Measurements from ENCODE around the gene ITPR1. TPM values are rescaled to one million over a fixed set of nuclear protein-coding genes. Genes with fewer than 3 reads are reported as not detected.

ITPR1 gene
- total and polyA plus RNA-seq, 4 donors: 3.7 to 39.4 (median 8.2) TPM

DNA sequence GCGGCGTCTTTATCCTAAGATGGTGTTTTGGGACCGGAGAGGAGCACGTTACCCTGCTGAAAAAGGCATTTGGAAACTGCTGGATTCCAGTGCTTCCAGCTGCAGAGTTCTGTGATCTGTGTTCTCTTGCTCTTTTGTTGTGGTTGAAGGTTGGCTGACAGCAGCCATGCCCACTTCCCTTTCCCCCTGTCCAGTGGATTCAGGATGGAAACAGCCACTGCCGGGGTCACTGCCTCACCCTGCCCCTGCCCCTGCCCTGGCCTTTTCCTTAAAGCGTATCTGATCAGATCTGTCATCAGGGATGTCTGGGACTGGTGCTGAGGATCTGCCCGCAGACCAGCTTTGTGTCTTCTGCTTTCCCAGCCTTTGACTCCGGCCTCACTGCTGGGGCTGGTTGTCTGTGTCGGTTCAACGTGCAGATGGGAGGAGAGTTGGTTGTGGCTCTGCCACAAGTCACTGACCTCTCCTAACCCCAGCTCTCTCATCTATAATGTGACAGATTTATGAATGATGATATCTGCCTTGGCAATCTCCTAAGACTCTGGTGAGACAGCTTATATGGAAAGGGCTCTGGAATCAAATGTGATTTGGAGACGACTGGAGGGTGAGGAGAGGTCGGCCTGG lies 266.7 kb downstream of the ITPR1 start:
- WGBS: 69% methylated on average over 12 of the region's 12 CpGs
- no peaks in the 10 kb centered on the region for H3K36me3 ChIP-seq (ENCODE audit: control insufficient read depth in 4 of 4, insufficient read depth in 3 of 4, low read depth in 1 of 4, low read length in 3 of 4)

DNA sequence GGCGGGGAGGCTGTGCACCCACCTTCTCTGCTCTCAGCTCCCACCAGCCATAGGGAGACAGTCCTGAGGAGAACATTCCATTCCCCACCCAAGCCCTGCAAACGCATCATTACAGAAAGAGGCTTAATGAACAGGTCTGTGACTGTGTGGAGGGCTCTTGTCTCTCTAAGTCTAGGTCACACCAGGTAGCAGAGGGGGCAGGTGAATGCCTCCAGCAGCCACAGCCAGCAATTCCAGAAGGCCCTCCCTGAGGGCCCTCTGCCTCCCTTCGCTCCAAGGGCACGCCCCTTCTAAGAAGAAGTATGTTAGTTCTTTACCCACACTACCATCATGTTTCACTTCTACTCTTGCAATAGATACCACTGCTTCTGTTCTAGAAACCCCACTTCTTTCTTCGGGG lies 268.6 kb downstream of the ITPR1 start:
- WGBS: 97% methylated on average over 5 of the region's 5 CpGs
- H3K9ac ChIP-seq (ENCODE audit: low read depth in 1 of 2, low read length in 2 of 2): no peak overlapping the region
- H3K36me3 ChIP-seq (ENCODE audit: control insufficient read depth in 4 of 4, insufficient read depth in 3 of 4, low read depth in 1 of 4, low read length in 3 of 4): no peaks in the 10 kb centered on the region
- H3K27me3 ChIP-seq (ENCODE audit: control insufficient read depth in 4 of 4, insufficient read depth in 4 of 4, low read length in 3 of 4): no peaks in the 10 kb centered on the region
- DNase-seq (ENCODE audit: low spot score): no peak
- no peak overlapping the region for H3K27ac ChIP-seq (ENCODE audit: low read depth in 1 of 2, low read length in 2 of 2)
- peaks cover 0 to 5% (median 2%) of the 10 kb centered on the region in 4 donors for H3K9me3 ChIP-seq (ENCODE audit: control insufficient read depth in 4 of 4, low read length in 3 of 4)
- H3K4me1 ChIP-seq (ENCODE audit: control insufficient read depth in 4 of 4, insufficient read depth in 4 of 4, low read length in 3 of 4): peaks cover 0 to 12% (median 3%) of the 10 kb centered on the region in 4 donors
- no peak overlapping the region for H3K4me3 ChIP-seq (ENCODE audit: low read depth in 1 of 3, low read length in 3 of 3)
- TF ChIP-seq TAF1 (conservative IDR thresholded peaks at IDR 0.05) (no peak), EGR1 (IDR thresholded peaks at IDR 0.05; ENCODE audit: low read depth in 2 of 2) (no peak), RXRA (IDR thresholded peaks at IDR 0.05) (no peak), RAD21 (IDR thresholded peaks at IDR 0.05) (no peak), JUND (IDR thresholded peaks at IDR 0.05) (no peak), NR2F2 (IDR thresholded peaks at IDR 0.05) (no peak), FOXA2 (IDR thresholded peaks at IDR 0.05) (no peak), YY1 (IDR thresholded peaks at IDR 0.05) (no peak), HNF4G (IDR thresholded peaks at IDR 0.05) (no peak), FOXA1 (IDR thresholded peaks at IDR 0.05) (no peak), SP1 (IDR thresholded peaks at IDR 0.05) (no peak)
- TF ChIP-seq, protein P1, sequence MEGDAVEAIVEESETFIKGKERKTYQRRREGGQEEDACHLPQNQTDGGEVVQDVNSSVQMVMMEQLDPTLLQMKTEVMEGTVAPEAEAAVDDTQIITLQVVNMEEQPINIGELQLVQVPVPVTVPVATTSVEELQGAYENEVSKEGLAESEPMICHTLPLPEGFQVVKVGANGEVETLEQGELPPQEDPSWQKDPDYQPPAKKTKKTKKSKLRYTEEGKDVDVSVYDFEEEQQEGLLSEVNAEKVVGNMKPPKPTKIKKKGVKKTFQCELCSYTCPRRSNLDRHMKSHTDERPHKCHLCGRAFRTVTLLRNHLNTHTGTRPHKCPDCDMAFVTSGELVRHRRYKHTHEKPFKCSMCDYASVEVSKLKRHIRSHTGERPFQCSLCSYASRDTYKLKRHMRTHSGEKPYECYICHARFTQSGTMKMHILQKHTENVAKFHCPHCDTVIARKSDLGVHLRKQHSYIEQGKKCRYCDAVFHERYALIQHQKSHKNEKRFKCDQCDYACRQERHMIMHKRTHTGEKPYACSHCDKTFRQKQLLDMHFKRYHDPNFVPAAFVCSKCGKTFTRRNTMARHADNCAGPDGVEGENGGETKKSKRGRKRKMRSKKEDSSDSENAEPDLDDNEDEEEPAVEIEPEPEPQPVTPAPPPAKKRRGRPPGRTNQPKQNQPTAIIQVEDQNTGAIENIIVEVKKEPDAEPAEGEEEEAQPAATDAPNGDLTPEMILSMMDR (IDR thresholded peaks at IDR 0.05; ENCODE audit: low read depth, low read length, missing input control): no peak
- TF ChIP-seq, protein P2, sequence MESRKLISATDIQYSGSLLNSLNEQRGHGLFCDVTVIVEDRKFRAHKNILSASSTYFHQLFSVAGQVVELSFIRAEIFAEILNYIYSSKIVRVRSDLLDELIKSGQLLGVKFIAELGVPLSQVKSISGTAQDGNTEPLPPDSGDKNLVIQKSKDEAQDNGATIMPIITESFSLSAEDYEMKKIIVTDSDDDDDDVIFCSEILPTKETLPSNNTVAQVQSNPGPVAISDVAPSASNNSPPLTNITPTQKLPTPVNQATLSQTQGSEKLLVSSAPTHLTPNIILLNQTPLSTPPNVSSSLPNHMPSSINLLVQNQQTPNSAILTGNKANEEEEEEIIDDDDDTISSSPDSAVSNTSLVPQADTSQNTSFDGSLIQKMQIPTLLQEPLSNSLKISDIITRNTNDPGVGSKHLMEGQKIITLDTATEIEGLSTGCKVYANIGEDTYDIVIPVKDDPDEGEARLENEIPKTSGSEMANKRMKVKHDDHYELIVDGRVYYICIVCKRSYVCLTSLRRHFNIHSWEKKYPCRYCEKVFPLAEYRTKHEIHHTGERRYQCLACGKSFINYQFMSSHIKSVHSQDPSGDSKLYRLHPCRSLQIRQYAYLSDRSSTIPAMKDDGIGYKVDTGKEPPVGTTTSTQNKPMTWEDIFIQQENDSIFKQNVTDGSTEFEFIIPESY (IDR thresholded peaks at IDR 0.05): no peak
- TF ChIP-seq, protein P3, sequence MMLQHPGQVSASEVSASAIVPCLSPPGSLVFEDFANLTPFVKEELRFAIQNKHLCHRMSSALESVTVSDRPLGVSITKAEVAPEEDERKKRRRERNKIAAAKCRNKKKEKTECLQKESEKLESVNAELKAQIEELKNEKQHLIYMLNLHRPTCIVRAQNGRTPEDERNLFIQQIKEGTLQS (IDR thresholded peaks at IDR 0.05): no peak

More for the DNA sequence above, 266.7 kb downstream of the ITPR1 start:
- Histone ChIP-seq H3K4me3 (ENCODE audit: low read depth in 1 of 3, low read length in 3 of 3) (no peak overlapping the region), H3K27ac (ENCODE audit: low read depth in 1 of 2, low read length in 2 of 2) (no peak overlapping the region), H3K4me1 (ENCODE audit: control insufficient read depth in 4 of 4, insufficient read depth in 4 of 4, low read length in 3 of 4) (peaks cover 0 to 12% (median 3%) of the 10 kb centered on the region in 4 donors), H3K9me3 (ENCODE audit: control insufficient read depth in 4 of 4, low read length in 3 of 4) (no peaks in the 10 kb centered on the region), H3K9ac (ENCODE audit: low read depth in 1 of 2, low read length in 2 of 2) (no peak overlapping the region), H3K27me3 (ENCODE audit: control insufficient read depth in 4 of 4, insufficient read depth in 4 of 4, low read length in 3 of 4) (no peaks in the 10 kb centered on the region)
- no peak for DNase-seq (ENCODE audit: low spot score)
- TF ChIP-seq YY1 (IDR thresholded peaks at IDR 0.05): no peak
- TF ChIP-seq, protein P2 (IDR thresholded peaks at IDR 0.05): no peak
- peak; percentile 51 for TF ChIP-seq NR2F2 (IDR thresholded peaks at IDR 0.05)
